H1 (cell line): ENCODE measurements around the gene KCNMB2. TPM values are rescaled to one million over a fixed set of nuclear protein-coding genes. Genes with fewer than 3 reads are reported as not detected.

Experiments
- CHD7 ChIP-seq: fragments of 300-600 bp; sonication (generic); IDR thresholded peaks from 2 replicates; pipeline ENCODE4 v1.7.1; 2012; ENCODE audit warnings: low read length, moderate library complexity, mild to moderate bottlenecking, inconsistent platforms; ENCODE audit not compliant: insufficient replicate concordance
- CREB1 ChIP-seq: IDR thresholded peaks from 2 replicates; pipeline ENCODE4 v1.6.1; 2012; ENCODE audit warnings: inconsistent platforms
- GTF2F1 ChIP-seq: IDR thresholded peaks from 2 replicates; pipeline ENCODE4 v1.6.1; 2012; ENCODE audit warnings: low read depth, low read length, improper control_type of control experiment, borderline replicate concordance
- RBBP5 ChIP-seq: IDR thresholded peaks from 2 replicates; pipeline ENCODE4 v1.7.1; 2012; ENCODE audit warnings: low read depth, mild to moderate bottlenecking, inconsistent platforms, low read length, moderate library complexity, borderline replicate concordance
- SIRT6 ChIP-seq: IDR thresholded peaks from one replicate; pipeline ENCODE4 v1.7.1; 2012; ENCODE audit warnings: low read length, inconsistent platforms
- SP1 ChIP-seq: IDR thresholded peaks from 2 replicates; pipeline ENCODE4 v1.6.1; 2011; ENCODE audit warnings: low read depth, low read length
- USF2 ChIP-seq: IDR thresholded peaks from 2 replicates; pipeline ENCODE4 v1.6.1; 2011; ENCODE audit warnings: low read length, improper control_type of control experiment
- polyA plus RNA-seq, 7 experiments: library from polyadenylated mRNA; depleted of rRNA in 3 of 7; stranded (reverse) in 5 of 7; unstranded in 2 of 7; fragments of >200 nt in 5 of 7; fragments of 200-250 nt in 2 of 7; gene quantifications; 1 replicate in 5 of 7; 2 replicates in 1 of 7; 4 replicates in 1 of 7; pipeline versions ENCODE4 v1.2.1 to v1.2.3, GENCODE V29; 2011 to 2013; ENCODE audit warnings: missing spikeins in 2 of 7, mixed read lengths in 2 of 7
- total RNA-seq: library from RNA; stranded (reverse); fragmentation: NEBNext Ultra II Directional; extraction: Animal tissue kit (Norgen Biotek cat#: 25700); gene quantifications from 2 replicates; pipeline ENCODE4 v1.2.1, GENCODE V29; 2021

KCNMB2 gene
- total and polyA plus RNA-seq, 2 of the 8 experiments (the other 6 are each of a cell fraction or from before 2014, with no cell fraction given), result not detected

GRCh38 chr3:178750639-178751300 lies 214.5 kb downstream of the KCNMB2 start (continued):
- TF ChIP-seq CHD7 (no peak), CREB1 (no peak), USF2 (no peak), RBBP5 (no peak), SP1 (no peak), GTF2F1 (no peak), SIRT6 (no peak)
